Neural progenitor cell (in vitro differentiated cells): ENCODE data around the gene EVL.

Experiments
- EZH2phosphoT487 ChIP-seq: fragments of 200-600 bp; sonication (generic); IDR thresholded peaks from 2 replicates; pipeline ENCODE4 v1.6.1; 2017; ENCODE audit warnings: antibody characterized with exemption
- TF ChIP-seq, protein P1 (sequence below): fragments of 200-600 bp; sonication (generic); IDR thresholded peaks from 2 replicates; pipeline ENCODE4 v1.5.1; 2017; ENCODE audit warnings: antibody characterized with exemption, mild to moderate bottlenecking

GRCh38 chr14:100144645-100144995, 79.4 kb downstream of the EVL start:
- TF ChIP-seq, protein P1, sequence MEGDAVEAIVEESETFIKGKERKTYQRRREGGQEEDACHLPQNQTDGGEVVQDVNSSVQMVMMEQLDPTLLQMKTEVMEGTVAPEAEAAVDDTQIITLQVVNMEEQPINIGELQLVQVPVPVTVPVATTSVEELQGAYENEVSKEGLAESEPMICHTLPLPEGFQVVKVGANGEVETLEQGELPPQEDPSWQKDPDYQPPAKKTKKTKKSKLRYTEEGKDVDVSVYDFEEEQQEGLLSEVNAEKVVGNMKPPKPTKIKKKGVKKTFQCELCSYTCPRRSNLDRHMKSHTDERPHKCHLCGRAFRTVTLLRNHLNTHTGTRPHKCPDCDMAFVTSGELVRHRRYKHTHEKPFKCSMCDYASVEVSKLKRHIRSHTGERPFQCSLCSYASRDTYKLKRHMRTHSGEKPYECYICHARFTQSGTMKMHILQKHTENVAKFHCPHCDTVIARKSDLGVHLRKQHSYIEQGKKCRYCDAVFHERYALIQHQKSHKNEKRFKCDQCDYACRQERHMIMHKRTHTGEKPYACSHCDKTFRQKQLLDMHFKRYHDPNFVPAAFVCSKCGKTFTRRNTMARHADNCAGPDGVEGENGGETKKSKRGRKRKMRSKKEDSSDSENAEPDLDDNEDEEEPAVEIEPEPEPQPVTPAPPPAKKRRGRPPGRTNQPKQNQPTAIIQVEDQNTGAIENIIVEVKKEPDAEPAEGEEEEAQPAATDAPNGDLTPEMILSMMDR = no peak
- TF ChIP-seq EZH2phosphoT487 = no peak
